Activated CD8-positive, alpha-beta memory T cell treated with anti-CD3 and anti-CD28 coated beads, Interleukin-2, amount 50 U/mL, for 1 hour (primary cell): ENCODE measurements around the gene EFCC1.
"Not testable (repeated sequence)": the region's sequence is repeated elsewhere in the genome, so short reads cannot be mapped to it uniquely, and the experiment has no call there.

Experiments
- DNase-seq: peaks from one replicate; pipeline ENCODE4 v3.0.0-alpha.2; 2020; ENCODE audit errors: extremely low read depth

EFCC1 gene

GRCh38 chr3:129077222-129077621 lies 76.1 kb downstream of the EFCC1 start:
- no peak for DNase-seq

GRCh38 chr3:129078510-129078909 lies 77.4 kb downstream of the EFCC1 start:
- DNase-seq = no peak

DNA sequence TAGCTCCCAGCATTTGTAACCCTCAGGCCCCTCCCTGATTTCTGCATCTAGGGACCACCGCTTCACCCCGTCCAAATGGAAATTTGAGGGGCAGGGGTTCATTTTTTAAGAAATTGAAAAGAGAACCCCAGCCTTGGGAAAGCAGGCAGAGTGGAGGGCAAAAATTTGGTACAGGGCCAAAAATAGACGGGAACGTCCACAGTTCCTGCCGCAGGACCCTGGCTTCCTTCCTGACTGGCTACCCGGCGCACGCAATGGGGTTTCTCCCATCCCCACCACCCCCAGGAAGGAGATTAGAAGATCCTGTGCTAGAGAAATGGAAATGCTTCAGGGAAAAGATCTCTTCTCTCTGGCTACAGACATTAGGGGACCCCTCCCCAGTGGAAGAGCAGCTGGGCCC lies 80.4 kb downstream of the EFCC1 start:
- no peak for DNase-seq

DNA sequence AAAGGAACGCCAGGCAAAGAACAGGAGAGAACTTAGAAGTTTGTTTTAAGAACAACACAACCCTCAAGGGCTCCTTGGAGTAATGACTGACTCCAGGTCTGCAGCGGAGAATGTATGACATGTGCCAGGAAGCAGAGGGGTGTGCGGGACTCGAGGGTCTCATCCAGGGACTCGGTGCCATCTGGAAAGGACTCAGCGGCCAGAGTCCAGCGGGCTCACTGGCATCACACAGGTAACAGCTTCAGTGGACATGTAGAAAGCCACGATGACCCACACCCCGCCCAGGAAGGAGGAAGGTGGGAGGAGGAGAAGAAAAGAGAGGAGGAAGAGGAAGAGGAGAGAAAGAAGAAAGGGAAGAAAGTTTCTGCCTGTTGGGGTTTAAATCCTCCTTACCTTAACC lies 80.9 kb downstream of the EFCC1 start:
- DNase-seq = no peak

DNA sequence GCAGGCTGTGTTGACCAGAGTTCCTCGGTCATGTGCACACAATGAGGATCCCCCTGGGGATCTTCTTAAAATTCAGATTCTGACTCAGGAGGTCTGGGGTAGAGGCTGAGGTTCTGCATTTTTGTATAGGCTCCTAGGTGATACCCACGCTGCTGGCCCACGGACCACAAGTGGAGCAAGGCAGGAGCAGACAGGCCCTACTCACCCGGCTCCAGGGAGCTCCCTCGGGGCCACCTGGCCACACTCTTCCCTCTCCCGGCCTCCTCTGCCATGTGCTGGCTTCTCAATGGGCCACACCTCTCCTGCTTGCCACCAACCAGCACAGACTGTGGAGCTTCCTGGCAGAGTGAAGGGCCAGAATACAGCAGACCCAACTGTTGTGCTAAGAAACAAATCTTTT lies 83.4 kb downstream of the EFCC1 start:
- no peak for DNase-seq

DNA sequence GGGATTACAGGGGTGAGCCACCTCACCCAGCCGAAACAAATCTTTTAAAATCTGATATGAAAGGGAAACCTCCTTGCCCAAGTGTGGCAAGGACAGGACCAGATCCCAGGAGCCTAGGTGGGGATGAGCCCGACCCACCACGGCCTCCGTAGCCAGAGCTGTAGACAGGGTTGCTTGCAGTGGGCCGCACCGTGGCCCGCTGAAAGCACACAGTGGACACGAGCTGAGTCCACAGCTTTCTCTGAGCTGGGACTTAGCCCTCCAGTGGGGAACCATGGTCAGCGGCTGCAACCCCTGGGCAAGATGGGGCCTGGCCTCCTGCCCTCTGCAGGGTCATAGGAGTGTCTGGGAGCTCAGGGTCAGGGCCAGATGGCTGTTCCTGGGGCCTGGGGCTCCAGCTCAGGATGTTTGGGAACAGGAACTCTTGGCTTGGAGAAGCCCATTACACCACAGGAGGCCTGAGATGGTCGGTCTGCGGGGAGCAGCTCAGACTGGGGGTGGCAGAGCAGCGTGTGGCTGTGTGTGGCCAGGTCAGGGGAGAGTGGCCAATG lies 84.1 kb downstream of the EFCC1 start:
- DNase-seq = no peak

GRCh38 chr3:129085818-129086217 lies 84.7 kb downstream of the EFCC1 start:
- DNase-seq = no peak

GRCh38 chr3:129087138-129087702 lies 86.1 kb downstream of the EFCC1 start:
- DNase-seq = no peak

DNA sequence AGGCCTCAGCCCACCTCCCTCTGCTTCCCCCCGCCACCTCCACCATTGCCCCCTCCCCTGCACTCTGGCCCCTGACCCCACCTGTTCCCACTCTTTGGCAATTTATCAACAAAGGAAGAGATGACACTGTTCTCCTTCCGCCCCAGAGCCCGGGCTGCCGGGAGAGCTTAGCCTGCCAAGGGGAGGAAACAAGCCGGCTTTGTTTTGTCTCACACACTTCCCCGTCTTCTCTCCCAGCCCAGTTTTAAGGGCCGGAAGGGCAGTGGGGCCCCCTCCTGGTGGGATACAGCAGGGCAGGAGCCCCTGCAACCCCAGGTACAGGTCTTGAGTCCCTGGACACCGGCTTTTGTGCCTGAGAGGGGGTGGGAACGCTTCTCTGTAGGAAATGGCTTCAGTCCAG lies 86.8 kb downstream of the EFCC1 start:
- not testable (repeated sequence) for DNase-seq

- DNase-seq = not testable (repeated sequence)
Observed at GRCh38 chr3:129088312-129088711, 87.2 kb downstream of the EFCC1 start.
